Brain microvascular endothelial cell (primary cell): Measurements from ENCODE around the gene CNPY1.

ENCODE experiments used
- DNase-seq: peaks from one replicate; pipeline ENCODE4 v3.0.0-alpha.2; 2020
- H3K27ac ChIP-seq: fragments of 250-450 bp; sonication (Bioruptor Pico); 2 replicates; pipeline ENCODE4 v1.5.1; 2020; ENCODE audit warnings: mild to moderate bottlenecking, moderate library complexity
- H3K27me3 ChIP-seq: fragments of 250-450 bp; sonication (Bioruptor Pico); replicated peaks from 2 replicates; pipeline ENCODE4 v1.5.1; 2020; ENCODE audit warnings: mild to moderate bottlenecking
- H3K36me3 ChIP-seq: fragments of 250-450 bp; sonication (Bioruptor Pico); replicated peaks from 2 replicates; pipeline ENCODE4 v1.5.1; 2020; ENCODE audit warnings: mild to moderate bottlenecking
- H3K4me3 ChIP-seq: 2 replicates; pipeline ENCODE4 v1.5.1; 2011; ENCODE audit warnings: low read depth, mild to moderate bottlenecking, control low read depth, low read length, moderate library complexity
- in situ Hi-C: cut with HindIII; loops from 2 replicates; pipeline ENCODE4 v1.10.0; 2017; ENCODE audit warnings: low sequenced_read_pairs, low pct_ligation_motif_present
- TF ChIP-seq, protein P1 (sequence below): IDR thresholded peaks from 2 replicates; pipeline ENCODE4 v1.5.1; 2011; ENCODE audit warnings: low read depth, mild to moderate bottlenecking, moderate library complexity, low read length, control low read depth, inconsistent platforms; ENCODE audit errors: missing control alignments

CNPY1 gene

DNA sequence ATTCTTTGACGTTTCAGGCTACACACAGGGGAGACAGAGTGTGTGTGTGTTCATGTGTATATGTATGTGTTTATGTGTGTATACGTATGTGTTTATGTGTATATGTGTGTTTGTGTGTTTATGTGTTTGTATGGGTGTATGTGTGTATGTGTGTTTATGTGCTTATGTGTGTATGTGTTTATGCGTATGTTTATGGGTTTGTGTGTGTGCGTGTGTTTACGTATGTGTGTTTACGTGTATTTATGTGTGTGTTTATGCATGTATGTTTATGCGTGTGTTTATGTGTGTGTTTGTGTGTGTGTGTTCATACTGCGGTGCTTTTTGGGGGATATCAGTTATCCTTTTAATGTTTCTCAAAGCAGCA, 39.2 kb upstream of the CNPY1 start:
- H3K27ac ChIP-seq, result no peak overlapping the region
- H3K36me3 ChIP-seq, result no peaks in the 10 kb centered on the region
- in situ Hi-C loops, result no loop called here
- H3K27me3 ChIP-seq, result peaks cover 2% of the 10 kb centered on the region
- H3K4me3 ChIP-seq, result no peak overlapping the region
- TF ChIP-seq, protein P1, sequence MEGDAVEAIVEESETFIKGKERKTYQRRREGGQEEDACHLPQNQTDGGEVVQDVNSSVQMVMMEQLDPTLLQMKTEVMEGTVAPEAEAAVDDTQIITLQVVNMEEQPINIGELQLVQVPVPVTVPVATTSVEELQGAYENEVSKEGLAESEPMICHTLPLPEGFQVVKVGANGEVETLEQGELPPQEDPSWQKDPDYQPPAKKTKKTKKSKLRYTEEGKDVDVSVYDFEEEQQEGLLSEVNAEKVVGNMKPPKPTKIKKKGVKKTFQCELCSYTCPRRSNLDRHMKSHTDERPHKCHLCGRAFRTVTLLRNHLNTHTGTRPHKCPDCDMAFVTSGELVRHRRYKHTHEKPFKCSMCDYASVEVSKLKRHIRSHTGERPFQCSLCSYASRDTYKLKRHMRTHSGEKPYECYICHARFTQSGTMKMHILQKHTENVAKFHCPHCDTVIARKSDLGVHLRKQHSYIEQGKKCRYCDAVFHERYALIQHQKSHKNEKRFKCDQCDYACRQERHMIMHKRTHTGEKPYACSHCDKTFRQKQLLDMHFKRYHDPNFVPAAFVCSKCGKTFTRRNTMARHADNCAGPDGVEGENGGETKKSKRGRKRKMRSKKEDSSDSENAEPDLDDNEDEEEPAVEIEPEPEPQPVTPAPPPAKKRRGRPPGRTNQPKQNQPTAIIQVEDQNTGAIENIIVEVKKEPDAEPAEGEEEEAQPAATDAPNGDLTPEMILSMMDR, result no peak
- no peak for DNase-seq

DNA sequence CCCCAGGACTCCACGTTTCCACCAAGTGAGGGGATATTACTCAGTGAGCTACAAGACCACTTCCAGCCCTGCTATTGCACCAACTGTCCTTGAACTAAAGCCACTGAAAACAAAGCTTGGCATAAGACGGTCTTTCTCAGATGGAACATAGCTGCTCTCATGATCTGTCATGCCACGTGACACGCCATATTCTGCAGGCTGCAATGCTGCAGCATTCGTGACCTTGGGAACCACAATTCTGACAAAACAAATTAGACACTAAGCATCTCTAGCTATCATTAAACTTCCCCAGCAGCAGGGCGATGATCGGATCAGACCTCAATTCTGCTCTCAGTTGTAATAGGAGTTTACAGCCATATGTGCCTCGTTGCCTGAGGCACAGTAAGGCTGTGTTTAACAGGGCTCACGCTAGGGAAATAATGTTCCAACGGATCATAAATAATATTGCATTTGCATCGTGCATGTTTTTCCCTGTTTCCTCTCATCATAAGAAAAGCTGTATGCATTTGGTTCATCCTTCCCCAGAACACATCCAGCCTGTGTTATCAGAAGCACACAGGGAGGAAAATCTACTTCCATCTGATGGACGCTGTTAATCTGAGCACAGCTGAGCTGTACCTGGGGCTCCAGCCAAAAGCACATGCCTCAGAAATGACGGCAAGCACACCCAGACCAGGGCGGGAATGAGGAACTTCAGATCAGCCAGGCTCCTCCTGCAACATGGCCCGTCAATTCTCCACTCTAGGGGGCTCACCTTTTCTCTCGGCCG, 38.6 kb upstream of the CNPY1 start:
- H3K27me3 ChIP-seq, result peaks cover 2% of the 10 kb centered on the region
- H3K36me3 ChIP-seq, result no peaks in the 10 kb centered on the region
- DNase-seq, result peak; percentile 3
- H3K27ac ChIP-seq, result no peak overlapping the region
- H3K4me3 ChIP-seq, result no peak overlapping the region
- TF ChIP-seq, protein P1, result no peak
- in situ Hi-C loops, result no loop called here

DNA sequence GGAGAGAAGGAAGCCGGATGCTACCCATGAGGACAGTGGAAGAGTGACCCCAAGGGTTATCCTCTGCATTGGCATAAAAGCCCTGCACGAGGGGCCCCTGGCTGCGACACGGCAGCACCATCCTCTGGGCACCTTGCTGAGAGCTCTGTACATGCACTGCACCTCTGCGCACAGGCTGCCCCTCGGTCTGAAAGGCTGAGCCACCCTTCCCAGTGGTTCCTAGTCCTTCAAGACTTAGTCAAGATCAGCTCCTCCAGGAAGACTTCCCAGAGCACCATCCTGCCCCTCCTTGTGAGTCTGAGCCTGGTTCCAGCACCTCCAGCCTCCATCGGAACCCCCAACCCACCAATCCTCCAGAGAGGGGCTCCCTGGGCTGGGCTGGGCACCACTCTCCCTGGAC, 37.9 kb upstream of the CNPY1 start:
- in situ Hi-C loops, result no loop called here
- H3K27ac ChIP-seq, result no peak overlapping the region
- H3K27me3 ChIP-seq, result peaks cover 2% of the 10 kb centered on the region
- DNase-seq, result no peak
- no peak overlapping the region for H3K4me3 ChIP-seq
- H3K36me3 ChIP-seq, result no peaks in the 10 kb centered on the region
- TF ChIP-seq, protein P1, result no peak

DNA sequence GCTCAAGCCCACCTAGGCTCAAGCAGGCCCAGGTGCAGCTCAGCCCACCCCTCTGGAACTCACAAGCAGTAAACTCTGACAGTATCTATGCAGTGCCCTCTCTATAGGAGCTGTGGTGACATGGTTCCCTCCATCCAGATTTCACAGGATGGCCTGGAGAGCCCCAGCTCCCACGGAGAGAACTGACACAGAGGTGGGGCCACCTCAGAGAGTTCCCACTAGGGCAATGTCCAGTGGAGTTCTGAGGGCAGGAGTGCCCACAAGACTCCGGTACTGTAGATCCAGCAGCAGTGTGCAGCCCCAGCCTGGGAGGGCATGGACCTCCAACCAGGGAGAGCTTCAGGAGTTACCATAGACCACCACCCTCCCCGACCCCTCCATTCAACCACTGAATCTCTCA, 37.3 kb upstream of the CNPY1 start:
- no peak for DNase-seq
- peaks cover 2% of the 10 kb centered on the region for H3K27me3 ChIP-seq
- H3K36me3 ChIP-seq, result no peaks in the 10 kb centered on the region
- H3K4me3 ChIP-seq, result no peak overlapping the region
- no peak overlapping the region for H3K27ac ChIP-seq
- in situ Hi-C loops, result no loop called here
- TF ChIP-seq, protein P1, result no peak

DNA sequence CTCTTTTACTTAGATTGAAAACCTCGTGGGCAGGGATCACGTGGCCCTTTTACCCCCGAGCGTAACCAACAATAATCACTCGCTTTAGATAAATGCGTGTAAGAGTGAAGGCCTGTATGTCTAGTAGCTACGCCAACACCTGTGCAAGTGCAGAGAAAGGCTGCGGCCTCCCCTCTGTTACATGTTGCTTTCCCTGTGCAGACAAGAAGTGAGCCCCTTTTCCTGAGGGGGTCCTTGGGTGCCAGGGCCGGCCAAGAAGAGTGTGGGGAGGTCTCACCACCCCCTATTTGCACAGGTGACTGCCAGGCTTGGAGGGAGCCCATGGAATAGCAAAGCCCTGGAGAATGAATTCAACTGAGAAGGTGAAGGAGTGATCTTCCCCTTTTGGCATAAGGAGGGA, 35.6 kb upstream of the CNPY1 start:
- TF ChIP-seq, protein P1, result no peak
- Histone ChIP-seq H3K36me3 (no peaks in the 10 kb centered on the region), H3K4me3 (no peak overlapping the region), H3K27ac (no peak overlapping the region), H3K27me3 (peaks cover 2% of the 10 kb centered on the region)
- no peak for DNase-seq
- in situ Hi-C loops, result no loop called here
